ENCODE measurements around the gene ELP1.

Gene ELP1

GRCh38 chr9:108933718-108934322, at the start of gene ELP1:
ELP1 (minus strand) TSS chr9:108934124; CDS start chr9:108931146, 2,978 bp downstream.
- Histone ChIP-seq H3K4me3 (ENCODE audit: low read depth, low read length) (peak within 1 kb of the TSS; percentile 98), H3K27ac (peak within 1 kb of the TSS; percentile 86), H3K4me1 (peaks cover 4% of the 10 kb centered on the region), H3K9ac (no peak within 1 kb of the TSS), H3K4me2 (ENCODE audit: low read length) (peak within 1 kb of the TSS; percentile 94), H3K36me3 (ENCODE audit: control insufficient read depth, insufficient read depth, low read length) (no peaks in the 10 kb centered on the region), H3K9me3 (ENCODE audit: control insufficient read depth, low read length) (no peaks in the 10 kb centered on the region), H3K27me3 (ENCODE audit: control insufficient read depth, insufficient read depth, low read length) (no peaks in the 10 kb centered on the region), H3K79me2 (peaks cover 8% of the 10 kb centered on the region), H2AFZ (peak within 1 kb of the TSS; percentile 92)
- no peak for TF ChIP-seq CTCF (IDR thresholded peaks at IDR 0.05)

DNA sequence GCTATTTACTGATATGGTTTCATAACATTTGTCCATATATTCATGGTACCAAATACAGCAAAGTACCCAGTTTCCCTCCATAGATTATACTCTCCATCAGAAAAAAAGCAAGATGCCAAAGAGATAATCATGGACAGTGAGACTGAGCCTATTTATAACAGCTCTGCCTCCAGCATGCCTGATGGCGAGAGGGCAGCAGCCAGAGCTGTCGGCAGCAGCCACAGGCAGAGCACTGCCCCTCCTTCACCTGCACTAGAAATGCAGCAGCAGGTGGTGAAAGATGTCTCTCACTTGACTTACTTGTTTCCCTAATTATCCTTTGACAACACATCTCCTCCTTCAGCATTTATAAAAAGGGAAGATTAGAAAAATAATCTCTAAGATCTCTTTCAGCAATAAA, 47.0 kb upstream of the ELP1 start:
- Histone ChIP-seq H3K79me2 (no peaks in the 10 kb centered on the region), H3K27ac (no peak overlapping the region), H3K4me3 (ENCODE audit: low read depth, low read length) (no peak overlapping the region), H3K9me3 (ENCODE audit: control insufficient read depth, low read length) (no peaks in the 10 kb centered on the region), H3K9ac (no peak overlapping the region), H3K27me3 (ENCODE audit: control insufficient read depth, insufficient read depth, low read length) (no peaks in the 10 kb centered on the region), H2AFZ (no peak overlapping the region), H3K4me2 (ENCODE audit: low read length) (peak overlapping the region; percentile 45), H3K36me3 (ENCODE audit: control insufficient read depth, insufficient read depth, low read length) (no peaks in the 10 kb centered on the region), H3K4me1 (no peaks in the 10 kb centered on the region)
- TF ChIP-seq CTCF (IDR thresholded peaks at IDR 0.05) = no peak

GRCh38 chr9:108978205-108978604, 44.3 kb upstream of the ELP1 start:
- TF ChIP-seq CTCF (IDR thresholded peaks at IDR 0.05) = no peak
- no peaks in the 10 kb centered on the region for H3K4me1 ChIP-seq
- H3K4me2 ChIP-seq (ENCODE audit: low read length) = no peak overlapping the region
- H3K4me3 ChIP-seq (ENCODE audit: low read depth, low read length) = no peak overlapping the region
- no peak overlapping the region for H3K27ac ChIP-seq
- no peaks in the 10 kb centered on the region for H3K36me3 ChIP-seq (ENCODE audit: control insufficient read depth, insufficient read depth, low read length)
- H3K9me3 ChIP-seq (ENCODE audit: control insufficient read depth, low read length) = no peaks in the 10 kb centered on the region
- H2AFZ ChIP-seq = no peak overlapping the region
- H3K79me2 ChIP-seq = no peaks in the 10 kb centered on the region
- H3K9ac ChIP-seq = no peak overlapping the region
- no peaks in the 10 kb centered on the region for H3K27me3 ChIP-seq (ENCODE audit: control insufficient read depth, insufficient read depth, low read length)

GRCh38 chr9:108973895-108974294, 40.0 kb upstream of the ELP1 start:
- H3K36me3 ChIP-seq (ENCODE audit: control insufficient read depth, insufficient read depth, low read length) = no peaks in the 10 kb centered on the region
- no peaks in the 10 kb centered on the region for H3K79me2 ChIP-seq
- TF ChIP-seq CTCF (IDR thresholded peaks at IDR 0.05) = no peak
- H2AFZ ChIP-seq = no peak overlapping the region
- no peaks in the 10 kb centered on the region for H3K9me3 ChIP-seq (ENCODE audit: control insufficient read depth, low read length)
- no peaks in the 10 kb centered on the region for H3K27me3 ChIP-seq (ENCODE audit: control insufficient read depth, insufficient read depth, low read length)
- no peak overlapping the region for H3K4me3 ChIP-seq (ENCODE audit: low read depth, low read length)
- no peak overlapping the region for H3K9ac ChIP-seq
- H3K4me1 ChIP-seq = no peaks in the 10 kb centered on the region
- peak overlapping the region; percentile 8 for H3K4me2 ChIP-seq (ENCODE audit: low read length)
- no peak overlapping the region for H3K27ac ChIP-seq

GRCh38 chr9:108972626-108973209, 38.8 kb upstream of the ELP1 start:
- Histone ChIP-seq H3K79me2 (no peaks in the 10 kb centered on the region), H3K9ac (no peak overlapping the region), H2AFZ (no peak overlapping the region), H3K36me3 (ENCODE audit: control insufficient read depth, insufficient read depth, low read length) (no peaks in the 10 kb centered on the region), H3K4me1 (no peaks in the 10 kb centered on the region), H3K4me3 (ENCODE audit: low read depth, low read length) (no peak overlapping the region), H3K9me3 (ENCODE audit: control insufficient read depth, low read length) (no peaks in the 10 kb centered on the region), H3K27ac (no peak overlapping the region), H3K4me2 (ENCODE audit: low read length) (peak overlapping the region; percentile 21), H3K27me3 (ENCODE audit: control insufficient read depth, insufficient read depth, low read length) (no peaks in the 10 kb centered on the region)
- no peak for TF ChIP-seq CTCF (IDR thresholded peaks at IDR 0.05)

Data from parathyroid adenoma (tissue), 2 donors.